ENCODE data around the gene LRRC53. TPM values are rescaled to one million over a fixed set of nuclear protein-coding genes. Genes with fewer than 3 reads are reported as not detected.

The LRRC53 gene
- polyA plus RNA-seq, 1 donor (not counting 4 experiments of a cell fraction or from before 2014, with no cell fraction given) = not detected

DNA sequence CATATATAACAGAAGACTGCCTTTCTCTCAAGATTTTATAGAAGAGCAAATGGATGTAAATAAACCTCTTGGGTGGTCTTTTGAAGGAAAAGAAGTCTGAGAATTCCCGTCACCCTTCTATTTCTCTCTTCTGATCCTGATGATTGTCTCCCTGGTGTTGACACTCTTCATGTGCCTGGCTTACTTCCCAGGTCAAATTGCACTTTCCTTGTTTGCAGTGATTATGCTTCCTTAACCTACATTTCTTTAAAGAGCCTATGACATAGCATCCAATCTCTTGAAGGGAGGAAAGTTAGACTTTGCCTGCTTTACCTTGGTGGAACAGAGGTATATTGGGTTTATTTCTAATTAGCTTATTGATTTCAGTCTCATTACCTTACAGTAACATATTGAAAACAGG, 80.1 kb downstream of the LRRC53 start:
- Histone ChIP-seq H3K9ac (ENCODE audit: control insufficient read depth, extremely low read depth, insufficient read depth, low read length) (no peak overlapping the region), H3K36me3 (ENCODE audit: control insufficient read depth in 2 of 2, extremely low read depth in 1 of 2, insufficient read depth in 2 of 2, low read length in 2 of 2) (no peaks in the 10 kb centered on the region), H3K79me2 (ENCODE audit: control insufficient read depth, insufficient read depth, low read length) (no peaks in the 10 kb centered on the region), H3K27me3 (ENCODE audit: control insufficient read depth, extremely low read depth, insufficient read depth, low read length) (no peaks in the 10 kb centered on the region), H3K9me1 (ENCODE audit: control insufficient read depth, extremely low read depth, insufficient read depth, low read length) (no peaks in the 10 kb centered on the region), H3K4me1 (ENCODE audit: control insufficient read depth, extremely low read depth, insufficient read depth, low read length) (no peaks in the 10 kb centered on the region), H4K20me1 (ENCODE audit: control insufficient read depth, extremely low read depth, insufficient read depth, low read length) (no peaks in the 10 kb centered on the region), H3K4me2 (ENCODE audit: control insufficient read depth, extremely low read depth, insufficient read depth, low read depth, low read length) (no peak overlapping the region), H2AFZ (ENCODE audit: control insufficient read depth, low read length) (no peak overlapping the region), H3K9me3 (ENCODE audit: control insufficient read depth, low read depth, low read length) (no peaks in the 10 kb centered on the region), H3K4me3 (ENCODE audit: control insufficient read depth in 2 of 3, extremely low read depth in 1 of 3, insufficient read depth in 2 of 3, low read depth in 1 of 3, low read length in 3 of 3) (no peak overlapping the region), H3K27ac (ENCODE audit: control insufficient read depth, insufficient read depth, low read length) (no peak overlapping the region)
- no peak for DNase-seq (ENCODE audit: low read depth, low spot score)
- no peak for TF ChIP-seq EZH2 (IDR thresholded peaks at IDR 0.05; ENCODE audit: low read length)
- TF ChIP-seq, protein P1, sequence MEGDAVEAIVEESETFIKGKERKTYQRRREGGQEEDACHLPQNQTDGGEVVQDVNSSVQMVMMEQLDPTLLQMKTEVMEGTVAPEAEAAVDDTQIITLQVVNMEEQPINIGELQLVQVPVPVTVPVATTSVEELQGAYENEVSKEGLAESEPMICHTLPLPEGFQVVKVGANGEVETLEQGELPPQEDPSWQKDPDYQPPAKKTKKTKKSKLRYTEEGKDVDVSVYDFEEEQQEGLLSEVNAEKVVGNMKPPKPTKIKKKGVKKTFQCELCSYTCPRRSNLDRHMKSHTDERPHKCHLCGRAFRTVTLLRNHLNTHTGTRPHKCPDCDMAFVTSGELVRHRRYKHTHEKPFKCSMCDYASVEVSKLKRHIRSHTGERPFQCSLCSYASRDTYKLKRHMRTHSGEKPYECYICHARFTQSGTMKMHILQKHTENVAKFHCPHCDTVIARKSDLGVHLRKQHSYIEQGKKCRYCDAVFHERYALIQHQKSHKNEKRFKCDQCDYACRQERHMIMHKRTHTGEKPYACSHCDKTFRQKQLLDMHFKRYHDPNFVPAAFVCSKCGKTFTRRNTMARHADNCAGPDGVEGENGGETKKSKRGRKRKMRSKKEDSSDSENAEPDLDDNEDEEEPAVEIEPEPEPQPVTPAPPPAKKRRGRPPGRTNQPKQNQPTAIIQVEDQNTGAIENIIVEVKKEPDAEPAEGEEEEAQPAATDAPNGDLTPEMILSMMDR (optimal IDR thresholded peaks at IDR 0.05 in 1 of 3, IDR thresholded peaks at IDR 0.05 in 1 of 3, conservative IDR thresholded peaks at IDR 0.05 in 1 of 3; ENCODE audit: extremely low read depth in 1 of 3, insufficient read depth in 2 of 3, low read length in 3 of 3) = no peak
- dilution Hi-C loops (cut with MboI; ENCODE audit: extremely low pct_ligation_motif_present, low sequenced_read_pairs) = no loop called here
- no peak for FAIRE-seq

GRCh38 chr1:74431531-74431930, 80.9 kb downstream of the LRRC53 start:
- no peaks in the 10 kb centered on the region for H3K79me2 ChIP-seq (ENCODE audit: control insufficient read depth, insufficient read depth, low read length)
- no peak overlapping the region for H3K27ac ChIP-seq (ENCODE audit: control insufficient read depth, insufficient read depth, low read length)
- no peaks in the 10 kb centered on the region for H3K27me3 ChIP-seq (ENCODE audit: control insufficient read depth, extremely low read depth, insufficient read depth, low read length)
- FAIRE-seq (no peak), DNase-seq (ENCODE audit: low read depth, low spot score) (no peak)
- TF ChIP-seq, protein P1 (optimal IDR thresholded peaks at IDR 0.05 in 1 of 3, IDR thresholded peaks at IDR 0.05 in 1 of 3, conservative IDR thresholded peaks at IDR 0.05 in 1 of 3; ENCODE audit: extremely low read depth in 1 of 3, insufficient read depth in 2 of 3, low read length in 3 of 3) = no peak
- no peak for TF ChIP-seq EZH2 (IDR thresholded peaks at IDR 0.05; ENCODE audit: low read length)
- H3K9me1 ChIP-seq (ENCODE audit: control insufficient read depth, extremely low read depth, insufficient read depth, low read length) = no peaks in the 10 kb centered on the region
- no peaks in the 10 kb centered on the region for H3K36me3 ChIP-seq (ENCODE audit: control insufficient read depth in 2 of 2, extremely low read depth in 1 of 2, insufficient read depth in 2 of 2, low read length in 2 of 2)
- no peak overlapping the region for H3K4me3 ChIP-seq (ENCODE audit: control insufficient read depth in 2 of 3, extremely low read depth in 1 of 3, insufficient read depth in 2 of 3, low read depth in 1 of 3, low read length in 3 of 3)
- H3K9ac ChIP-seq (ENCODE audit: control insufficient read depth, extremely low read depth, insufficient read depth, low read length) = no peak overlapping the region
- no peaks in the 10 kb centered on the region for H3K4me1 ChIP-seq (ENCODE audit: control insufficient read depth, extremely low read depth, insufficient read depth, low read length)
- no peaks in the 10 kb centered on the region for H4K20me1 ChIP-seq (ENCODE audit: control insufficient read depth, extremely low read depth, insufficient read depth, low read length)
- no peaks in the 10 kb centered on the region for H3K9me3 ChIP-seq (ENCODE audit: control insufficient read depth, low read depth, low read length)
- dilution Hi-C loops (cut with MboI; ENCODE audit: extremely low pct_ligation_motif_present, low sequenced_read_pairs) = no loop called here
- H2AFZ ChIP-seq (ENCODE audit: control insufficient read depth, low read length) = no peak overlapping the region
- no peak overlapping the region for H3K4me2 ChIP-seq (ENCODE audit: control insufficient read depth, extremely low read depth, insufficient read depth, low read depth, low read length)
